WTC11 (cell line): Measurements from ENCODE around the gene CPD. TPM values are rescaled to one million over a fixed set of nuclear protein-coding genes. Genes with fewer than 3 reads are reported as not detected.

Experiments
- ATAC-seq: fragments of 200-7000 bp; cut with Tn5 transposase; 2 replicates; pipeline ENCODE4 v1.10.0; 2021; ENCODE audit warnings: mild to moderate bottlenecking, moderate library complexity
- CTCF ChIA-PET: fragments of 300-600 bp; sonication (Branson Sonifier 250); formaldehyde crosslinking; loops from one replicate; lab custom pipeline; 2021; ENCODE audit warnings: antibody characterized with exemption; lab: Charles Lee
- POLR2A ChIA-PET: fragments of 350-600 bp; sonication (Branson Sonifier 250); formaldehyde crosslinking; loops from one replicate; lab custom pipeline; 2021; ENCODE audit warnings: antibody characterized with exemption; lab: Charles Lee
- DNase-seq: peaks from one replicate; pipeline ENCODE4 v3.0.0; 2021; ENCODE audit warnings: low spot score
- H3K27ac Mint-ChIP-seq: 2 replicates; pipeline ENCODE4 v1.8.0; 2021; ENCODE audit warnings: mixed read lengths
- H3K27me3 Mint-ChIP-seq: 2 replicates; pipeline ENCODE4 v1.8.0; 2021; ENCODE audit warnings: low read depth, mild to moderate bottlenecking, moderate library complexity, mixed read lengths
- H3K36me3 Mint-ChIP-seq: 2 replicates; pipeline ENCODE4 v1.8.0; 2021; ENCODE audit warnings: mixed read lengths
- H3K4me1 Mint-ChIP-seq: 2 replicates; pipeline ENCODE4 v1.8.0; 2022; ENCODE audit warnings: mixed read lengths
- H3K4me3 Mint-ChIP-seq: 2 replicates; pipeline ENCODE4 v1.8.0; 2021; ENCODE audit warnings: mild to moderate bottlenecking, moderate library complexity, mixed read lengths
- H3K9me3 Mint-ChIP-seq: 2 replicates; pipeline ENCODE4 v1.8.0; 2021; ENCODE audit warnings: mixed read lengths
- ATF3 ChIP-seq: sonication (generic); formaldehyde crosslinking; conservative IDR thresholded peaks from 2 replicates; pipeline ENCODE4 v1.8.1; 2022; ENCODE audit warnings: mild to moderate bottlenecking, missing genetic modification reagents
- ERG ChIP-seq: fragments of 250-450 bp; sonication (Bioruptor Pico); IDR thresholded peaks from 2 replicates; pipeline ENCODE4 v1.8.0; 2021; ENCODE audit warnings: mild to moderate bottlenecking
- FOXJ3 ChIP-seq: sonication (generic); formaldehyde crosslinking; IDR thresholded peaks from 2 replicates; pipeline ENCODE4 v1.9.0; 2021; ENCODE audit warnings: missing genetic modification reagents, mild to moderate bottlenecking, borderline replicate concordance
- GABPB1 ChIP-seq: sonication (generic); formaldehyde crosslinking; IDR thresholded peaks from 2 replicates; pipeline ENCODE4 v1.8.1; 2023; ENCODE audit warnings: mild to moderate bottlenecking, missing genetic modification reagents
- IRF2 ChIP-seq: sonication (generic); formaldehyde crosslinking; IDR thresholded peaks from 2 replicates; pipeline ENCODE4 v1.8.0; 2022; ENCODE audit warnings: low read depth, missing genetic modification reagents, borderline replicate concordance
- JAZF1 ChIP-seq: fragments of 250-450 bp; sonication (Bioruptor Pico); IDR thresholded peaks from 2 replicates; pipeline ENCODE4 v1.9.0; 2021; ENCODE audit warnings: moderate library complexity, mild to moderate bottlenecking, inconsistent platforms
- MXD4 ChIP-seq: fragments of 250-450 bp; sonication (Bioruptor Pico); IDR thresholded peaks from 2 replicates; pipeline ENCODE4 v1.8.0; 2021; ENCODE audit warnings: mild to moderate bottlenecking, moderate library complexity, borderline replicate concordance
- PRDM15 ChIP-seq: sonication (generic); formaldehyde crosslinking; IDR thresholded peaks from 2 replicates; pipeline ENCODE4 v1.8.0; 2022; ENCODE audit warnings: missing genetic modification reagents
- PREB ChIP-seq: sonication (generic); formaldehyde crosslinking; IDR thresholded peaks from 2 replicates; pipeline ENCODE4 v1.8.1; 2022; ENCODE audit warnings: mild to moderate bottlenecking, missing genetic modification reagents, moderate library complexity, borderline replicate concordance
- PRRX2 ChIP-seq: fragments of 250-450 bp; sonication (Bioruptor Pico); IDR thresholded peaks from 2 replicates; pipeline ENCODE4 v1.8.0; 2021; ENCODE audit warnings: mild to moderate bottlenecking
- SMAD4 ChIP-seq: sonication (generic); formaldehyde crosslinking; IDR thresholded peaks from 2 replicates; pipeline ENCODE4 v1.8.0; 2022; ENCODE audit warnings: mild to moderate bottlenecking, missing genetic modification reagents
- TEAD4 ChIP-seq: sonication (generic); formaldehyde crosslinking; IDR thresholded peaks from 2 replicates; pipeline ENCODE4 v1.8.0; 2022; ENCODE audit warnings: mild to moderate bottlenecking, missing genetic modification reagents
- USF1 ChIP-seq: sonication (generic); formaldehyde crosslinking; IDR thresholded peaks from 2 replicates; pipeline ENCODE4 v1.8.0; 2022; ENCODE audit warnings: mild to moderate bottlenecking, missing genetic modification reagents
- ZNF263 ChIP-seq: sonication (generic); formaldehyde crosslinking; IDR thresholded peaks from 2 replicates; pipeline ENCODE4 v1.8.1; 2022; ENCODE audit warnings: low read depth, mild to moderate bottlenecking, moderate library complexity, missing genetic modification reagents
- ZNF532 ChIP-seq: fragments of 250-450 bp; sonication (Bioruptor Pico); IDR thresholded peaks from 2 replicates; pipeline ENCODE4 v1.9.0; 2021; ENCODE audit warnings: mild to moderate bottlenecking, borderline replicate concordance
- total RNA-seq: library from RNA; stranded (reverse); gene quantifications from 3 replicates; pipeline ENCODE4 v1.2.3, GENCODE V29; 2021

The CPD gene
- total RNA-seq, 1 experiment from 2014 or later = 36.1 TPM

GRCh38 chr17:30393491-30393890 is 14.8 kb downstream of the CPD start:
- CTCF ChIA-PET = interaction anchor here (0.6 kb wide), 1 partner anchor 181 kb away, joined by 3 read pairs; no protein-coding TSS in a partner anchor
- DNase-seq = no peak
- no peaks in the 10 kb centered on the region for H3K36me3 Mint-ChIP-seq
- no peak overlapping the region for H3K4me3 Mint-ChIP-seq
- no peak overlapping the region for H3K27ac Mint-ChIP-seq
- H3K4me1 Mint-ChIP-seq = 0 out of 2 replicates have a peak, but pooled peaks cover 4% of the 10 kb centered on the region
- no peak for ATAC-seq
- H3K9me3 Mint-ChIP-seq = no peaks in the 10 kb centered on the region
- TF ChIP-seq ATF3 (CRISPR knock-in tag) (no peak), PRRX2 (CRISPR knock-in tag) (no peak), GABPB1 (CRISPR knock-in tag) (no peak), PRDM15 (CRISPR knock-in tag) (no peak), ZNF263 (CRISPR knock-in tag) (no peak), JAZF1 (CRISPR knock-in tag) (no peak), USF1 (CRISPR knock-in tag) (no peak), FOXJ3 (CRISPR knock-in tag) (no peak), TEAD4 (CRISPR knock-in tag) (no peak), IRF2 (no peak)
- POLR2A ChIA-PET = no interaction called here
- no peaks in the 10 kb centered on the region for H3K27me3 Mint-ChIP-seq

GRCh38 chr17:30393911-30394867 is 15.5 kb downstream of the CPD start:
- Mint-ChIP-seq H3K4me3 (no peak overlapping the region), H3K9me3 (no peaks in the 10 kb centered on the region), H3K27me3 (no peaks in the 10 kb centered on the region), H3K4me1 (0 out of 2 replicates have a peak, but pooled peaks cover 2% of the 10 kb centered on the region), H3K27ac (no peak overlapping the region)
- DNase-seq (no peak), ATAC-seq (no peak)
- POLR2A ChIA-PET = no interaction called here
- TF ChIP-seq ZNF532 (CRISPR knock-in tag) (no peak), PREB (CRISPR knock-in tag) (no peak), GABPB1 (CRISPR knock-in tag) (no peak), ERG (no peak), SMAD4 (CRISPR knock-in tag) (no peak), MXD4 (CRISPR knock-in tag) (no peak)
- TF ChIP-seq, all 79 proteins: peak for 0
- CTCF ChIA-PET = interaction anchor here (0.6 to 1.2 kb wide), 3 partner anchors 181 to 996 kb away, joined by 3 to 5 read pairs (median 5); no protein-coding TSS in a partner anchor
- H3K36me3 Mint-ChIP-seq = no peaks in the 10 kb centered on the region
